Measurements from ENCODE around the gene RBM47.
"Not testable (repeated sequence)": the region's sequence is repeated elsewhere in the genome, so short reads cannot be mapped to it uniquely, and the experiment has no call there.

Gene RBM47

GRCh38 chr4:40559585-40560465 is 69.8 kb downstream of the RBM47 start:
- no peak for DNase-seq

GRCh38 chr4:40557736-40558135 is 71.9 kb downstream of the RBM47 start:
- no peak for DNase-seq

- no peak for DNase-seq
These were observed 74.3 kb downstream of the RBM47 start for GRCh38 chr4:40555176-40555900.

- not testable (repeated sequence) for DNase-seq
These were observed 75.0 kb downstream of the RBM47 start for GRCh38 chr4:40554641-40555040.

GRCh38 chr4:40553995-40554394 is 75.7 kb downstream of the RBM47 start:
- DNase-seq: no peak

- DNase-seq: no peak
These were observed 77.1 kb downstream of the RBM47 start for GRCh38 chr4:40552536-40552935.

GRCh38 chr4:40551568-40552136 is 78.0 kb downstream of the RBM47 start:
- not testable (repeated sequence) for DNase-seq

- DNase-seq: no peak
These were observed 78.7 kb downstream of the RBM47 start for GRCh38 chr4:40550948-40551462.

- no peak for DNase-seq
These were observed 79.5 kb downstream of the RBM47 start for GRCh38 chr4:40550196-40550595.

- no peak for DNase-seq
These were observed 81.4 kb downstream of the RBM47 start for GRCh38 chr4:40548256-40548655.

GRCh38 chr4:40547789-40548132 is 81.9 kb downstream of the RBM47 start:
- no peak for DNase-seq

- no peak for DNase-seq
These were observed 82.5 kb downstream of the RBM47 start for GRCh38 chr4:40546969-40547788.

GRCh38 chr4:40546506-40546905 is 83.2 kb downstream of the RBM47 start:
- DNase-seq: no peak

GRCh38 chr4:40545487-40545886 is 84.2 kb downstream of the RBM47 start:
- DNase-seq: not testable (repeated sequence)

- no peak for DNase-seq
These were observed 85.4 kb downstream of the RBM47 start for GRCh38 chr4:40544221-40544620.

- no peak for DNase-seq
These were observed 88.9 kb downstream of the RBM47 start for GRCh38 chr4:40540800-40541199.

- no peak for DNase-seq
These were observed 93.6 kb downstream of the RBM47 start for GRCh38 chr4:40536032-40536431.

- DNase-seq: no peak
These were observed 98.0 kb downstream of the RBM47 start for GRCh38 chr4:40531636-40532023.

- DNase-seq: no peak
These were observed 98.6 kb downstream of the RBM47 start for GRCh38 chr4:40530961-40531635.

GRCh38 chr4:40526741-40527140 is 102.9 kb downstream of the RBM47 start:
- DNase-seq: no peak

- DNase-seq: peak; percentile 23
These were observed 103.7 kb downstream of the RBM47 start for GRCh38 chr4:40525752-40526598.

Measured in eye (tissue), 1 donor.